Neuronal stem cell (in vitro differentiated cells): ENCODE results near the gene OSBPL10.

Source experiments
- DNase-seq: peaks from one replicate; pipeline ENCODE4 v3.0.0-alpha.2; 2013; ENCODE audit warnings: low spot score
- H2AFZ ChIP-seq: one replicate; pipeline ENCODE4 v1.6.1; 2013; ENCODE audit warnings: mild to moderate bottlenecking, low read length, inconsistent platforms
- H2AK5ac ChIP-seq: 2 replicates; pipeline ENCODE4 v1.6.1; 2013; ENCODE audit warnings: low read depth, mild to moderate bottlenecking, inconsistent platforms, low read length, moderate library complexity, mixed read lengths
- H2BK120ac ChIP-seq: 2 replicates; pipeline ENCODE4 v1.6.1; 2013; ENCODE audit warnings: low read depth, mild to moderate bottlenecking, inconsistent platforms, low read length, moderate library complexity, mixed read lengths
- H2BK12ac ChIP-seq: one replicate; pipeline ENCODE4 v1.6.1; 2013; ENCODE audit warnings: low read length, inconsistent platforms
- H2BK15ac ChIP-seq: 2 replicates; pipeline ENCODE4 v1.6.1; 2013; ENCODE audit warnings: mild to moderate bottlenecking, low read length, inconsistent platforms, mixed read lengths
- H2BK5ac ChIP-seq: one replicate; pipeline ENCODE4 v1.6.1; 2013; ENCODE audit warnings: inconsistent platforms, mild to moderate bottlenecking, low read length, moderate library complexity
- H3K14ac ChIP-seq: one replicate; pipeline ENCODE4 v1.6.1; 2013; ENCODE audit warnings: low read length, inconsistent platforms
- H3K18ac ChIP-seq: 2 replicates; pipeline ENCODE4 v1.6.1; 2013; ENCODE audit warnings: low read length, inconsistent platforms
- H3K23ac ChIP-seq: 2 replicates; pipeline ENCODE4 v1.6.1; 2013; ENCODE audit warnings: low read depth, mild to moderate bottlenecking, mixed read lengths, low read length, inconsistent platforms; ENCODE audit not compliant: poor library complexity
- H3K27ac ChIP-seq: replicated peaks from 3 replicates; pipeline ENCODE4 v1.5.1; 2013; ENCODE audit warnings: low read length, inconsistent platforms
- H3K27me3 ChIP-seq, 3 experiments: 2 replicates each; pipeline ENCODE4 v1.6.1; 2013; ENCODE audit warnings: low read length in 3 of 3, mild to moderate bottlenecking in 2 of 3, inconsistent platforms in 1 of 3, low read depth in 1 of 3, mixed read lengths in 1 of 3, moderate library complexity in 1 of 3; ENCODE audit not compliant: control insufficient read depth in 3 of 3, insufficient read depth in 3 of 3
- H3K36me3 ChIP-seq, 2 donors: replicated peaks in 1 of 2; 2 replicates each; pipeline ENCODE4 v1.6.1; 2013; ENCODE audit warnings: low read length in 2 of 2; ENCODE audit not compliant: control insufficient read depth in 2 of 2, insufficient read depth in 2 of 2
- H3K4ac ChIP-seq: 2 replicates; pipeline ENCODE4 v1.6.1; 2013; ENCODE audit warnings: inconsistent platforms, mild to moderate bottlenecking, low read length, moderate library complexity
- H3K4me1 ChIP-seq, 2 donors: 1 replicate in 1 of 2; 2 replicates in 1 of 2; pipeline ENCODE4 v1.6.1; 2013; ENCODE audit warnings: low read length in 2 of 2, low read depth in 1 of 2; ENCODE audit not compliant: control insufficient read depth in 2 of 2, insufficient read depth in 1 of 2
- H3K4me2 ChIP-seq: one replicate; pipeline ENCODE4 v1.6.1; 2013; ENCODE audit warnings: mild to moderate bottlenecking, low read length, inconsistent platforms; ENCODE audit not compliant: insufficient read depth, poor library complexity, severe bottlenecking
- H3K4me3 ChIP-seq, 2 donors: 2 replicates each; pipeline ENCODE4 v1.5.1; 2013; ENCODE audit warnings: low read length in 2 of 2, mild to moderate bottlenecking in 2 of 2, inconsistent platforms in 1 of 2, moderate library complexity in 1 of 2
- H3K79me1 ChIP-seq: one replicate; pipeline ENCODE4 v1.6.1; 2013; ENCODE audit warnings: low read depth, mild to moderate bottlenecking, inconsistent platforms, low read length, moderate library complexity
- H3K9ac ChIP-seq: one replicate; pipeline ENCODE4 v1.6.1; 2013; ENCODE audit warnings: mild to moderate bottlenecking, low read depth, low read length, inconsistent platforms; ENCODE audit not compliant: poor library complexity
- H3K9me3 ChIP-seq, 2 donors: replicated peaks in 1 of 2; 2 replicates each; pipeline versions ENCODE3 to v1.6.1; 2013; ENCODE audit warnings: low read length in 2 of 2, mild to moderate bottlenecking in 2 of 2, inconsistent platforms in 1 of 2, low read depth in 1 of 2, mixed read lengths in 1 of 2, moderate library complexity in 1 of 2; ENCODE audit not compliant: control insufficient read depth in 2 of 2, insufficient read depth in 1 of 2
- H4K8ac ChIP-seq: one replicate; pipeline ENCODE4 v1.6.1; 2013; ENCODE audit warnings: low read depth, mild to moderate bottlenecking, inconsistent platforms, low read length, moderate library complexity
- H4K91ac ChIP-seq: one replicate; pipeline ENCODE4 v1.6.1; 2013; ENCODE audit warnings: low read length, low read depth, mild to moderate bottlenecking, inconsistent platforms; ENCODE audit not compliant: poor library complexity
- WGBS, 2 donors: extraction: QIAGEN DNeasy Blood & Tissue Kit; methylation state at CpG; one replicate each; pipeline ENCODE4 v1.1.7; 2013; ENCODE audit warnings: missing lambda C conversion rate in 2 of 2, mixed read lengths in 1 of 2; ENCODE audit not compliant: insufficient read length in 2 of 2, insufficient replicate concordance in 1 of 2; ENCODE audit errors: extremely low coverage in 2 of 2; 5-methylcytosine and 5-hydroxymethylcytosine counted together

The OSBPL10 gene

GRCh38 chr3:31911124-31911523, 69.9 kb downstream of the OSBPL10 start:
- no peak overlapping the region for H4K8ac ChIP-seq
- H3K36me3 ChIP-seq = no peaks in the 10 kb centered on the region
- H3K4me1 ChIP-seq = peaks cover 0 to under 1% of the 10 kb centered on the region in 2 donors
- no peak overlapping the region for H3K18ac ChIP-seq
- H2AK5ac ChIP-seq = no peak overlapping the region
- H2AFZ ChIP-seq = no peak overlapping the region
- WGBS, 2 donors = no CpG with 5 or more reads among the region's 3 CpGs
- H3K4me3 ChIP-seq = no peak overlapping the region
- no peak overlapping the region for H2BK12ac ChIP-seq
- no peaks in the 10 kb centered on the region for H3K27me3 ChIP-seq
- no peak overlapping the region for H3K14ac ChIP-seq
- no peak overlapping the region for H3K4ac ChIP-seq
- H3K9ac ChIP-seq = no peak overlapping the region
- DNase-seq = no peak
- H3K79me1 ChIP-seq = no peaks in the 10 kb centered on the region
- no peak overlapping the region for H2BK15ac ChIP-seq
- H3K23ac ChIP-seq = no peak overlapping the region
- no peak overlapping the region for H3K4me2 ChIP-seq
- H2BK5ac ChIP-seq = no peak overlapping the region
- H4K91ac ChIP-seq = no peak overlapping the region
- no peaks in the 10 kb centered on the region for H3K9me3 ChIP-seq
- H3K27ac ChIP-seq = no peak overlapping the region
- no peak overlapping the region for H2BK120ac ChIP-seq

- no peak overlapping the region for H3K4ac ChIP-seq
- WGBS, 2 donors = no CpG with 5 or more reads among the region's 7 CpGs
Observed at GRCh38 chr3:31909455-31909854, 71.6 kb downstream of the OSBPL10 start.

GRCh38 chr3:31908391-31909097, 72.5 kb downstream of the OSBPL10 start:
- Histone ChIP-seq H2BK15ac (no peak overlapping the region), H3K9ac (no peak overlapping the region), H4K91ac (no peak overlapping the region), H3K14ac (no peak overlapping the region), H3K4ac (no peak overlapping the region), H3K36me3 (no peaks in the 10 kb centered on the region), H3K27ac (no peak overlapping the region), H3K4me1 (peaks cover 0 to 1% of the 10 kb centered on the region in 2 donors), H2AK5ac (no peak overlapping the region), H3K9me3 (no peaks in the 10 kb centered on the region), H3K23ac (no peak overlapping the region), H3K18ac (no peak overlapping the region), H2AFZ (no peak overlapping the region), H3K27me3 (no peaks in the 10 kb centered on the region), H3K4me3 (no peak overlapping the region), H2BK5ac (no peak overlapping the region), H3K4me2 (no peak overlapping the region), H2BK12ac (no peak overlapping the region), H2BK120ac (no peak overlapping the region), H3K79me1 (peaks cover 1% of the 10 kb centered on the region), H4K8ac (no peak overlapping the region)
- DNase-seq = no peak
- WGBS, 2 donors = no CpG with 5 or more reads among the region's 5 CpGs

More at GRCh38 chr3:31909455-31909854, 71.6 kb downstream of the OSBPL10 start:
- Histone ChIP-seq H4K8ac (no peak overlapping the region), H4K91ac (no peak overlapping the region), H2BK15ac (no peak overlapping the region), H2BK5ac (no peak overlapping the region), H3K9me3 (no peaks in the 10 kb centered on the region), H3K79me1 (peaks cover 1% of the 10 kb centered on the region), H3K4me1 (no peaks in the 10 kb centered on the region), H3K9ac (no peak overlapping the region), H3K27me3 (no peaks in the 10 kb centered on the region), H2AFZ (no peak overlapping the region), H3K4me3 (no peak overlapping the region), H3K14ac (no peak overlapping the region), H3K23ac (no peak overlapping the region), H3K18ac (no peak overlapping the region), H3K36me3 (no peaks in the 10 kb centered on the region), H2BK120ac (no peak overlapping the region), H3K27ac (no peak overlapping the region), H3K4me2 (no peak overlapping the region), H2AK5ac (no peak overlapping the region), H2BK12ac (no peak overlapping the region)
- DNase-seq = no peak

GRCh38 chr3:31906182-31906581, 74.9 kb downstream of the OSBPL10 start:
- no peak overlapping the region for H2BK15ac ChIP-seq
- no peak overlapping the region for H2AFZ ChIP-seq
- H3K4me2 ChIP-seq = no peak overlapping the region
- no peak overlapping the region for H3K14ac ChIP-seq
- WGBS, 2 donors = no CpG with 5 or more reads among the region's 1 CpG
- H3K9me3 ChIP-seq = no peaks in the 10 kb centered on the region
- H2BK120ac ChIP-seq = no peak overlapping the region
- no peak overlapping the region for H2BK12ac ChIP-seq
- no peak overlapping the region for H2AK5ac ChIP-seq
- no peak overlapping the region for H2BK5ac ChIP-seq
- H4K91ac ChIP-seq = no peak overlapping the region
- no peaks in the 10 kb centered on the region for H3K27me3 ChIP-seq
- no peak overlapping the region for H3K4ac ChIP-seq
- no peak overlapping the region for H3K4me3 ChIP-seq
- no peak overlapping the region for H3K9ac ChIP-seq
- peaks cover 0 to 2% of the 10 kb centered on the region in 2 donors for H3K4me1 ChIP-seq
- peaks cover 4% of the 10 kb centered on the region for H3K79me1 ChIP-seq
- no peak overlapping the region for H4K8ac ChIP-seq
- H3K27ac ChIP-seq = no peak overlapping the region
- H3K18ac ChIP-seq = no peak overlapping the region
- no peak overlapping the region for H3K23ac ChIP-seq
- H3K36me3 ChIP-seq = no peaks in the 10 kb centered on the region
- no peak for DNase-seq
